HG02884 (cell line): ENCODE measurements around the gene PANK1.
"Not testable (repeated sequence)": the region's sequence is repeated elsewhere in the genome, so short reads cannot be mapped to it uniquely, and the experiment has no call there.

Experiments used
- ATAC-seq: cut with Tn5 transposase; IDR thresholded peaks from one replicate; pipeline ENCODE4 v1.9.1; 2021; ENCODE audit warnings: mild to moderate bottlenecking, moderate library complexity; ENCODE audit not compliant: unreplicated experiment

Gene PANK1

DNA sequence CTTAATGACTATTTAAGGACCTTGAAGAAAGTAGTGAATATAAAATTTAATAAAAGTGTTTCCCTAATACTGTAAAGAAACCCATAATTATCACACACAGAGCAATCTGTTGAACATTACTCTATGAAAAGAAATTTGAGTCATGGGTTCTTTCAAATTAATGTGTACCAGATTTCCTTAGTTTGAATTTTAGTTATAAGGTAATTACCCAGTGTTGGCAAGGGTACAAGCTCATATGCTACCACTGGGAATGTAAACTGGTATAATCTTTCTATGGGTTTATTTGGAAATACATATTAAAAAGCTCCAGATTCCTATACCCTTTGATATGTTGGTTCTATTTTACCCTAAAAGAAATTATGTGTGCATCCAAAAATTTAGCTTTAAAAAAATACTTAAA, 22.9 kb downstream of the PANK1 start:
- ATAC-seq = no peak

GRCh38 chr10:89621438-89621837, 23.6 kb downstream of the PANK1 start:
- ATAC-seq = no peak

GRCh38 chr10:89620296-89620695, 24.7 kb downstream of the PANK1 start:
- ATAC-seq = not testable (repeated sequence)

DNA sequence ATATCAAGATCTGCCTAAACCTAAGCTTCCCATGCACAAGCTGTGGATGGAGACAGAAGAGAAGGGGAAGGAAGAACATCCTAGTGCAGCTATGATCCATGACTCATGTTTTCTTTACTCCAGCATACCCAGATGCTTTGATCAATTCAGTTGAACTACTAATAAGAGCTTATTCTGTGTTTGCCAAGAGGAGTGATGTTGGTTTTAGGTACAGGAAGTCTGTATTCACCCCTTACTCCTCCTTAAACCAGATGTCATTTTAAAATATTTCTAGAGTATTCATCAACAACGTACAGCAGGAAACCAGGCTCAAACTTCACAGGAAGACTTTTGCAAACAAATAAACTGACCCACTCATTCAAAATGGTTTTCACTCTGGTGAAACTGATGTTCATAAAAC, 29.2 kb downstream of the PANK1 start:
- ATAC-seq = no peak

GRCh38 chr10:89615112-89615511, 29.9 kb downstream of the PANK1 start:
- ATAC-seq = no peak

DNA sequence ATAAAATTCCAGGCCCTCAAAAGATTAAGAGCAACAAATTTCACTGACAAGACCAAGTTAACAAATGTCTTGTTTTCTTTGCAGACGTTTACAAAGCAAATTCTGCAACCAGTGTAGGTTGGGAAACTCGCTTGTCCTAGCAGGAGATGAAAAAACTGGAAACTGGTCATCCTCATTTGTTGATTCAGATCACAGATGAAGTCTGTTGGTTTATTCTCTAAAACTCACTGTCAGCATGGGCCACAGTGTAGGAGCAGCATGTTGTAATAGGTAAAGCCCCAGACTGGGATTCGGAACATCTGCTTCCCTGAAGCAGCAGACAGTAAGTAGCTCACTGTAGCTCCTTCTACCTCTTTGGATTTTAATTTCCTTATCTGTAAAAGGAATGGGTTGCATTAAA, 31.5 kb downstream of the PANK1 start:
- no peak for ATAC-seq

DNA sequence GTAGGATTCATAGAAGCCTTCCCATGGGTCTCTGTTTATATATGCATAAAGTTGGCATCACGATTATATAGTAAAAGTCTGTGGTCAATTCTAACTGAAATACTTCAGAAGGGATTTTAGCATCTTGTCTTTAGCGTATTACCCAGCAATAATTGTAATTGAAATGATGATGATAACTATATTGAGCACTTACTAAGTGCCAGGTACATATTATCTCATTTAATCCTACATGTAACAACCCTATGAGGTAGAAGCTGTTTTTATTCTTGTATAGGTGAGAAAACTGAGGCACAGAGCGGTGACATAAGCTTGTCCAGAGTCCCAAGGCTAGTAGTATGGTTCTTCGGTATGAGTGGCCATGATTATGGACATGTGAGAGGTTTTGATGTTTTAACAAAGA, 33.8 kb downstream of the PANK1 start:
- ATAC-seq = no peak

DNA sequence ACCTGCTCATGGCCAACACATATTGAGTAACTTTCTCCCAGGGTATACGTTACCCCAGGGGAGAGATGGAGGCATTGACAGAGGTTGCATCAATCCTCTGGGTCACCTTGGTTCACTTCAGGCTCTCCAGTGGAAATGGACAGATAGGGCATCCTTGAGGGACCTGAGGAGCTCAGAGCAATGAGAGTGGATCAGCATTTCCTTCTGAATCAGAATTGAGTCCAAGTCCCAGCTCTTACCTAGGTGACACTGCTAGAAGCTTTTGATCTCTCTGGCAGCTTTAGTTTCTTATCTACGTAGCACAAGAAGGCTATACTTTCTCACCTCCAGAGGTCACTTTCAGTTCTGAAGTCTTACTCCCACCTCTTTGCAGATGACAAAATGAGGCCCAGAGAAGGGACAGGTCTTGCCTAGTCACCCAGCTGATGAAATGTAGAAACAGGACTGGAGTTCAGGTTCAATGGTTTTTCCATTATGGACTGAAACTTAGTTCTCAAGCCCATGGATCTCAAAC, 35.2 kb downstream of the PANK1 start:
- ATAC-seq = peak; percentile 96

- ATAC-seq = no peak
Observed at GRCh38 chr10:89604200-89604599, 40.8 kb downstream of the PANK1 start.

DNA sequence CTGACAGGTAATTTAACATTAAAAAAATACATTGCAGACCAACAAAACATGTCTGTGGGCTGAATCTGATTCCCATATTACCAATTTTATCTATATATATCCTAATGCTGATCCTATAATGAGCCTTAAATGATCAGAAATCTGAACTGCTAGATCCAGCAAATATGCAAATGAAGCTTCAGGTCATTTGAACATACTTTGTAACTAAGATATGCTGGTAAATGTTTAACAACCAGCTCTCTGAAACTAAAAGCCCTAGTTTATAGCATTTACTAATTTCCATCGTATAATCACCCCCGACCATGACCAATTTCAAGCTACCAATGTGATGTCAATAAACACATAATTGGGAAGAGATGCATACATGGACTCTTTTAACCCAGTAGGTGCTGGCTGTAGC, 42.1 kb downstream of the PANK1 start:
- ATAC-seq = no peak

- no peak for ATAC-seq
Observed at GRCh38 chr10:89601728-89602361, 43.2 kb downstream of the PANK1 start.

DNA sequence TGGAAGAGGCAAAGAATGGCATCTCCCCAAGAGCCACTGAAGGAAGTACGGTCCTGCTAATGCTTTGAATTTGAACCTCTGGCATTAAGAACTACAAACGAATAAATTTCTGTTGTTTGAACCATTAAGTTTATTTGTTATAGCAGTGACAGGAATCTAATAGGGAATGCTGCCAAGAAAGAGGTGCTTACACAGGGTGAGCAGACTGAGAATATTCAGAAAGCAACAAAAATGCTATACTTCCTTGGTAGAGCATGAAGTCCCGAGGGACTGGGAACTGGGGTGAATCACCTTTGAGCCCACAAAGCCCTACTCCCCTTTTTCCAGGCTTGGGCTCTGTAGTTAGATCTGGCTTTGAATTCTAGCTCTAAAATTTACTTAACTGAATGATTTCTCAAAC, 45.0 kb downstream of the PANK1 start:
- no peak for ATAC-seq

- ATAC-seq = no peak
Observed at GRCh38 chr10:89593043-89593442, 52.0 kb downstream of the PANK1 start.

DNA sequence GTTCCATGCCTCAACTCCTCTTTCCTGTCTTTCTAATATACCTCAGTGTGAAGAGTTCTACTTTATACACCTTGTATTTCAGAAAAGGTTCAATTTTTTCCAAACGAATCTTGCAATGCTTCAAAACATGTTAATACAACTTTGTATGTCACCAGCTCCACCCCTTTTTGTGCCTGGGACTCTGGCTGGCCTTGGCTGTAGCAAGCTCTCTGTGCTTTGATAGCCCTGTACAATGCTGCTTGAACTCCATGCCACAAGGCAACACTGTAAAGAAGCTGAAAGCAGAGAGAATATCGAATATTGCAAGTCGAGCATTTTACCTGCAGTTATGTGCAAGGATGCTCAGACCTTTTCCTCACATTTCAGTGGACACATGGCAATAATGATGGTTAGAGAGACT, 52.5 kb downstream of the PANK1 start:
- ATAC-seq = no peak

DNA sequence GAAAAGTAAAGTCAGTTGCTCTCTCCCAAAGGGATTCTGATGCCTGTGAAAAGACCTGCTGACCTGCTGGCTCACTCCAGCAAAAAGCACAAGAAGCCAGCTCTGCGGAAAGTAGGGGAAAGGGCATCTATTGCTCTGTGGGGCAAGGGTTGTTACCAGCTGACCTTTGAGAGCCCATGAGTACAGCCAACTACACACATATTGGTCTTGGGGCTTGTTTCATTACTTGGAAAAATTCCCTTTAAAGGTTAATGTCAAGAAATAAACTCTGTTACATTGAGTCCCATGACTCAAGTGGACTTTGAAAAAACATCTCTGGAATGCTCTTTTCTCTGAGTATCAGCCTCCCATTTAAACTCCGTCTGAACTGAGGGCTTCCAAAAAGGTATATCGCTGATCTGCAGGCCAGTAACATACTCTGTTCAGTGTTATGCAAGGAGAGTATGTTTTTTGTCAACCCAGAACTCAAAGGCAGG, 53.2 kb downstream of the PANK1 start:
- ATAC-seq = no peak

DNA sequence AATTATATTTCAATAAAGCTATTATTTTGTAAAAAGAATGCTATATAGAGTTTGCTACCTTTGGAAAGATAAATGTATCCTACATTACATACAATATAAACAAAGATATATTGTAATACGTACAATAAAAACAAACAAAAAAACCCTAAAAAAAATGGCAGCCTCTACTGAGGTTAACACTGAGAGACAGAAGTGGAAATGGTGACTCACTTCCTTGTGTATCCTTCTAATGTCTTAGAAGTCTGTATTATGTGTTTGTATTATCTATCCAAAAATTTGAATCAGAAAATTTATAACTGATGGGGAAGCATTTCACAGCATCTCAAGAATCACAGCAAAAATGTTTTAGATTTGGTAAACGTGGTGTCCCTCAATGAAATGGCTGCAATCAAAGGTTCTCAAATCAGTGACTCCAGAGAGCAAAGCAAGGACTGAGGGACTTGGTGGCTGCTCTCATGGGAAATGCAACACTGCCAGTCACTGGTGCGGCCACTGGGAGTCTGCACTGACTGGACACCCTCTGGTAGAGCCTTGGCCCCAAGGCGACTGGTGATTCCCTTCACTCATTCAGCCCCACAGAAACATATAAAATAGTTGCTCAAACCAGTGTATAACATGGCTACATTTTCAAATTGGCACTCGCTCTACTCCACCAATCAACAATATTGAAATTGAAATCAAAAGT, 53.8 kb downstream of the PANK1 start:
- no peak for ATAC-seq

- no peak for ATAC-seq
Observed at GRCh38 chr10:89590326-89590725, 54.7 kb downstream of the PANK1 start.

GRCh38 chr10:89589101-89589720, 55.8 kb downstream of the PANK1 start:
- no peak for ATAC-seq

DNA sequence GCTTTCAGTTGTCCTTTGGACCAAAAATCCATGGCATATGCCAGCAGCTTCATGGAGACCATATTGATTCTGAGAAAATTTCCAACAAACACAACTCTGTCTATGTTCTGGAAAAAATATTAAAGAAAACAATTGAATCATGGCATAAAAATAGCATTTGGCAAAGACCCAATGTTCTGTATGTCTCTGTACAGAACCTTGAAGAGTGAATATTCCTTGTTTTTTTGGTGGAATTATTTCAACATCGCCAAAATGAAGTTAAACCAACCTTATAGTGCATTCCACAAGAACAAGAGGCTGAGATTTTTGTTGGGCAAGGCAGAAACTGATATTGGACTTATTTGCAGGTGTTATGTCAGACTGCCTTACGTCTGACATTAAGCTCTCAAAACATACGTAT, 56.4 kb downstream of the PANK1 start:
- no peak for ATAC-seq

- ATAC-seq = no peak
Observed at GRCh38 chr10:89582022-89582421, 63.0 kb downstream of the PANK1 start.

GRCh38 chr10:89580243-89580642, 64.8 kb downstream of the PANK1 start:
- no peak for ATAC-seq

GRCh38 chr10:89576696-89577095, 68.3 kb downstream of the PANK1 start:
- no peak for ATAC-seq
